ENCODE results near the gene STARD3. TPM values are rescaled to one million over a fixed set of nuclear protein-coding genes. Genes with fewer than 3 reads are reported as not detected.

STARD3 gene
- total and polyA plus RNA-seq, 9 of the 15 experiments (the other 6 are each of a cell fraction or from before 2014, with no cell fraction given), result 0.63 to 87.0 (median 46.0) TPM

DNA sequence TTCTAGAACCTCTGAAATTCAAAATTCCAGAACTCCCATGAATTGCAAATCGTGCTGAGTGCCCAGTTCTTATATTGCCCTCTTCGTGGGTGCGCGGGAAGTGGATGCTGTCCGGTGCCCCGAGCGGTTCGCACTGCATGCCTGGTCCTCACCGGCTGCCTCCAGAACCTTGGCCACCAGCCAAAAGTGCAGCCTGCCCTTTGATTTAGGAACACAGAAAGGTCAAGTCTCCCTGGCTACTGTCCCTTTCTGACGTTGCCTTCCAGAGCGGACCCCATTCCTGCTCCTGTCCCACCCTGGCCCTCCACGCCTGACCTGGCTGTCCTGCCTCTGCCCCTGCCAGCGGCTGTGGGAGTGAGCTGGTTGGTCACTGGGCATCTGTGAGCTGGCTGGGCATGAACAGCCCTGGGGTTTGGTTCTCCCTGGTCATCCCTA, 38.9 kb upstream of the STARD3 start:
- H3K4me3 ChIP-seq, result no peak overlapping the region
- H3K9ac ChIP-seq (ENCODE audit: insufficient read depth in 1 of 2, low read depth in 2 of 2, low read length in 2 of 2), result no peak overlapping the region
- TF ChIP-seq PCBP1 (IDR thresholded peaks at IDR 0.05; ENCODE audit: low read depth, low read length, poor library complexity, severe bottlenecking), result no peak
- TF ChIP-seq SMARCC2 (IDR thresholded peaks at IDR 0.05; ENCODE audit: low read depth), result no peak
- TF ChIP-seq NFIC (IDR thresholded peaks at IDR 0.05), result peak; percentile 91
- TF ChIP-seq, protein P1, sequence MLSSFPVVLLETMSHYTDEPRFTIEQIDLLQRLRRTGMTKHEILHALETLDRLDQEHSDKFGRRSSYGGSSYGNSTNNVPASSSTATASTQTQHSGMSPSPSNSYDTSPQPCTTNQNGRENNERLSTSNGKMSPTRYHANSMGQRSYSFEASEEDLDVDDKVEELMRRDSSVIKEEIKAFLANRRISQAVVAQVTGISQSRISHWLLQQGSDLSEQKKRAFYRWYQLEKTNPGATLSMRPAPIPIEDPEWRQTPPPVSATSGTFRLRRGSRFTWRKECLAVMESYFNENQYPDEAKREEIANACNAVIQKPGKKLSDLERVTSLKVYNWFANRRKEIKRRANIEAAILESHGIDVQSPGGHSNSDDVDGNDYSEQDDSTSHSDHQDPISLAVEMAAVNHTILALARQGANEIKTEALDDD (IDR thresholded peaks at IDR 0.05), result no peak
- TF ChIP-seq ZNF263 (CRISPR knock-in tag; IDR thresholded peaks at IDR 0.05; ENCODE audit: borderline replicate concordance), result no peak
- H3K36me3 ChIP-seq (ENCODE audit: control insufficient read depth, insufficient read depth, low read length), result no peaks in the 10 kb centered on the region
- no peak overlapping the region for H3K4me2 ChIP-seq (ENCODE audit: insufficient read depth, low read length)
- 2% methylated on average over 13 of the region's 13 CpGs for WGBS (ENCODE audit: insufficient coverage, low coverage, missing lambda C conversion rate)
- no peaks in the 10 kb centered on the region for H3K79me2 ChIP-seq (ENCODE audit: control insufficient read depth, insufficient read depth, low read length)
- H2AFZ ChIP-seq (ENCODE audit: low read depth, low read length), result no peak overlapping the region
- no peak overlapping the region for H3K27ac ChIP-seq (ENCODE audit: extremely low read depth, low read depth, low read length)
- ATAC-seq (no peak), FAIRE-seq (no peak), DNase-seq (ENCODE audit: extremely low read depth in 1 of 4, low spot score in 3 of 4) (peak in 1 of 4 experiments; percentile 28)
- BruUV-seq (replicated peaks), result no TSS peak
- no peaks in the 10 kb centered on the region; the same call in none of the 2 replicates for H4K20me1 ChIP-seq (replicated peaks; ENCODE audit: control insufficient read depth, insufficient read depth, low read length)
- ChIA-PET CTCF (ENCODE audit: low intra/inter-chr PET ratio) (no interaction called here), POLR2A (no interaction called here)
- H3K27me3 ChIP-seq (ENCODE audit: control insufficient read depth in 2 of 2, insufficient read depth in 2 of 2, low read length in 2 of 2), result peaks cover 49 to 73% of the 10 kb centered on the region in 2 experiments
- peaks cover 0 to 24% of the 10 kb centered on the region in 2 experiments; a peak in 1 of 5 replicates for H3K4me1 ChIP-seq (replicated peaks in 1 of 2; ENCODE audit: control insufficient read depth in 2 of 2, insufficient read depth in 2 of 2, low read length in 2 of 2)
- in situ Hi-C loops (cut with MboI) (no loop called here), intact Hi-C loops (cut with micrococcal nuclease) (no loop called here)
- H3K9me3 ChIP-seq (replicated peaks; ENCODE audit: control insufficient read depth, insufficient read depth, low read depth, low read length), result no peaks in the 10 kb centered on the region
- no peaks in the 10 kb centered on the region for H3K9me1 ChIP-seq (ENCODE audit: control insufficient read depth, insufficient read depth, low read length)

DNA sequence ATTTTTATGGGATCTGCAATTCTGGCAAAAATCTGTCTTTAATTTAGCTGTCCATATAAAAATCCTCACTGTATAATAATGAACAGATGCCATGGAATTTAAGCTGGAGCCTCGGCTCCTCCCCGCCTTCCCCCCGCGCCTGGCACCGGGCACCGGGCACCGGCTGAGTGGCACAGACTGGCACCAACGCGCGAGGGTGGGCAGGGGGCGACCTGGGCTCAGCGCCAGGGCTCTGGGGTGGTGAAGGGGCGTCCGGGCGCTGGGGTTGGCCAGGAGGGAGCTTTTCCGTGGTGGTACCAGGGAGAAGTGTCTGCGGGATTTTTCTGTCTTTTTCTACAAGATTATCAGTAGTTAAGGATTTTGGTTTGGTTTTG, 38.3 kb upstream of the STARD3 start:
- H3K9ac ChIP-seq (ENCODE audit: insufficient read depth in 1 of 2, low read depth in 2 of 2, low read length in 2 of 2), result no peak overlapping the region
- H3K27me3 ChIP-seq (ENCODE audit: control insufficient read depth in 2 of 2, insufficient read depth in 2 of 2, low read length in 2 of 2), result peaks cover 54 to 78% of the 10 kb centered on the region in 2 experiments
- H3K4me3 ChIP-seq, result no peak overlapping the region
- H4K20me1 ChIP-seq (replicated peaks; ENCODE audit: control insufficient read depth, insufficient read depth, low read length), result peaks cover 2% of the 10 kb centered on the region
- ATAC-seq (no peak), FAIRE-seq (no peak), DNase-seq (ENCODE audit: extremely low read depth in 1 of 4, low spot score in 3 of 4) (no peak)
- TF ChIP-seq, protein P2, sequence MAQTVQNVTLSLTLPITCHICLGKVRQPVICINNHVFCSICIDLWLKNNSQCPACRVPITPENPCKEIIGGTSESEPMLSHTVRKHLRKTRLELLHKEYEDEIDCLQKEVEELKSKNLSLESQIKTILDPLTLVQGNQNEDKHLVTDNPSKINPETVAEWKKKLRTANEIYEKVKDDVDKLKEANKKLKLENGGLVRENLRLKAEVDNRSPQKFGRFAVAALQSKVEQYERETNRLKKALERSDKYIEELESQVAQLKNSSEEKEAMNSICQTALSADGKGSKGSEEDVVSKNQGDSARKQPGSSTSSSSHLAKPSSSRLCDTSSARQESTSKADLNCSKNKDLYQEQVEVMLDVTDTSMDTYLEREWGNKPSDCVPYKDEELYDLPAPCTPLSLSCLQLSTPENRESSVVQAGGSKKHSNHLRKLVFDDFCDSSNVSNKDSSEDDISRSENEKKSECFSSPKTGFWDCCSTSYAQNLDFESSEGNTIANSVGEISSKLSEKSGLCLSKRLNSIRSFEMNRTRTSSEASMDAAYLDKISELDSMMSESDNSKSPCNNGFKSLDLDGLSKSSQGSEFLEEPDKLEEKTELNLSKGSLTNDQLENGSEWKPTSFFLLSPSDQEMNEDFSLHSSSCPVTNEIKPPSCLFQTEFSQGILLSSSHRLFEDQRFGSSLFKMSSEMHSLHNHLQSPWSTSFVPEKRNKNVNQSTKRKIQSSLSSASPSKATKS (CRISPR knock-in tag; IDR thresholded peaks at IDR 0.05), result no peak
- TF ChIP-seq HNRNPL (IDR thresholded peaks at IDR 0.05; ENCODE audit: low read depth, low read length), result peak; percentile 85
- no TSS peak for BruUV-seq (replicated peaks)
- under 1% methylated on average over 13 of the region's 17 CpGs for WGBS (ENCODE audit: insufficient coverage, low coverage, missing lambda C conversion rate)
- no peaks in the 10 kb centered on the region for H3K9me3 ChIP-seq (replicated peaks; ENCODE audit: control insufficient read depth, insufficient read depth, low read depth, low read length)
- H3K9me1 ChIP-seq (ENCODE audit: control insufficient read depth, insufficient read depth, low read length), result no peaks in the 10 kb centered on the region
- H3K79me2 ChIP-seq (ENCODE audit: control insufficient read depth, insufficient read depth, low read length), result no peaks in the 10 kb centered on the region
- in situ Hi-C loops (cut with MboI) (no loop called here), intact Hi-C loops (cut with micrococcal nuclease) (no loop called here)
- H3K27ac ChIP-seq (ENCODE audit: extremely low read depth, low read depth, low read length), result no peak overlapping the region
- ChIA-PET CTCF (ENCODE audit: low intra/inter-chr PET ratio) (no interaction called here), POLR2A (no interaction called here)
- H3K4me2 ChIP-seq (ENCODE audit: insufficient read depth, low read length), result no peak overlapping the region
- H2AFZ ChIP-seq (ENCODE audit: low read depth, low read length), result no peak overlapping the region
- H3K4me1 ChIP-seq (replicated peaks in 1 of 2; ENCODE audit: control insufficient read depth in 2 of 2, insufficient read depth in 2 of 2, low read length in 2 of 2), result peaks cover 0 to 24% of the 10 kb centered on the region in 2 experiments; a peak in 1 of 5 replicates
- H3K36me3 ChIP-seq (ENCODE audit: control insufficient read depth, insufficient read depth, low read length), result no peaks in the 10 kb centered on the region
